ENCODE measurements around the gene RDX.

The RDX gene

GRCh38 chr11:110126936-110127335 lies 169.5 kb downstream of the RDX start:
- H3K4me1 ChIP-seq (ENCODE audit: control insufficient read depth, insufficient read depth, low read length, unreplicated experiment), result peaks cover 78% of the 10 kb centered on the region
- H3K79me2 ChIP-seq (ENCODE audit: control insufficient read depth, insufficient read depth, low read length, unreplicated experiment), result peaks cover 91% of the 10 kb centered on the region
- no peak overlapping the region for H2AFZ ChIP-seq (ENCODE audit: low read length, unreplicated experiment)
- peaks cover 15% of the 10 kb centered on the region for H3K36me3 ChIP-seq (ENCODE audit: insufficient read depth, low read length)
- H3K27ac ChIP-seq (ENCODE audit: low read depth, low read length), result peak overlapping the region; percentile 66
- H3K27me3 ChIP-seq (ENCODE audit: insufficient read depth, low read length), result no peaks in the 10 kb centered on the region
- H3K4me3 ChIP-seq (ENCODE audit: low read depth, low read length), result no peak overlapping the region

GRCh38 chr11:110125632-110126031 lies 170.8 kb downstream of the RDX start:
- peaks cover 87% of the 10 kb centered on the region for H3K4me1 ChIP-seq (ENCODE audit: control insufficient read depth, insufficient read depth, low read length, unreplicated experiment)
- peaks cover 91% of the 10 kb centered on the region for H3K79me2 ChIP-seq (ENCODE audit: control insufficient read depth, insufficient read depth, low read length, unreplicated experiment)
- no peak overlapping the region for H2AFZ ChIP-seq (ENCODE audit: low read length, unreplicated experiment)
- peak overlapping the region; percentile 70 for H3K27ac ChIP-seq (ENCODE audit: low read depth, low read length)
- peaks cover 18% of the 10 kb centered on the region for H3K36me3 ChIP-seq (ENCODE audit: insufficient read depth, low read length)
- no peak overlapping the region for H3K4me3 ChIP-seq (ENCODE audit: low read depth, low read length)
- no peaks in the 10 kb centered on the region for H3K27me3 ChIP-seq (ENCODE audit: insufficient read depth, low read length)

All from ACC112 (cell line).